ENCODE measurements around the gene BMF.

Gene BMF

GRCh38 chr15:40048211-40048792 is 60.4 kb downstream of the BMF start:
- no peak for DNase-seq (ENCODE audit: low read depth)

GRCh38 chr15:40047415-40048210 is 61.1 kb downstream of the BMF start:
- DNase-seq (ENCODE audit: low read depth), result peak; percentile 49

- DNase-seq (ENCODE audit: low read depth), result peak; percentile 72
Measured at GRCh38 chr15:40046721-40047414, 61.8 kb downstream of the BMF start.

- DNase-seq (ENCODE audit: low read depth), result no peak
Measured at GRCh38 chr15:40045572-40046217, 63.0 kb downstream of the BMF start.

GRCh38 chr15:40044717-40045571 is 63.7 kb downstream of the BMF start:
- peak; percentile 65 for DNase-seq (ENCODE audit: low read depth)

GRCh38 chr15:40043927-40044716 is 64.6 kb downstream of the BMF start:
- DNase-seq (ENCODE audit: low read depth), result no peak

GRCh38 chr15:40042791-40043320 is 65.8 kb downstream of the BMF start:
- no peak for DNase-seq (ENCODE audit: low read depth)

- DNase-seq (ENCODE audit: low read depth), result no peak
Measured at GRCh38 chr15:40040770-40041169, 67.9 kb downstream of the BMF start.

- DNase-seq (ENCODE audit: low read depth), result no peak
Measured at GRCh38 chr15:40040293-40040635, 68.4 kb downstream of the BMF start.

- DNase-seq (ENCODE audit: low read depth), result peak; percentile 91
Measured at GRCh38 chr15:40038638-40039543, 69.8 kb downstream of the BMF start, which contains the start of gene SRP14. TSS of gene SRP14 (minus strand) at chr15:40039181. CDS start at chr15:40039116, 65 bp downstream.

- peak; percentile 63 for DNase-seq (ENCODE audit: low read depth)
Measured at GRCh38 chr15:40038275-40038637, 70.4 kb downstream of the BMF start.
